ENCODE data around the gene SLC38A4.

DNA sequence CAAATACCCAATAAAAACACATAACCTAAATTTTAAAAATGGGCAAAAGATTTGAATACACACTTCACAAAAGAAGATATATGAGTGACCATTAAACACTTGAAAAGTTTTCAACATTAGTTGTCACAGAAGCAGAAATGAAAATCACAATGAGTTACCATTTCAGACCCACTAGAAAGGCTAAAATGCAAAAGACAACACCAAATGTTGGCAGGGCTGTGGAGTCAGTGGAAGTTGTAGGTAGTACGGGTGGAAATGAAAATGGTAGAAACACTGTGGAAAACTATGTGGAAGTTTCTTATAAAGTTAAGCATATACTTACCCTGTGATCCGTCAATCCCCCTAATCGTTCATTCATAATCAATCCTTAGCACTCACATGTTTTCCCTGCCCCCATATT is 61.8 kb downstream of the SLC38A4 start:
- TF ChIP-seq, protein P1, sequence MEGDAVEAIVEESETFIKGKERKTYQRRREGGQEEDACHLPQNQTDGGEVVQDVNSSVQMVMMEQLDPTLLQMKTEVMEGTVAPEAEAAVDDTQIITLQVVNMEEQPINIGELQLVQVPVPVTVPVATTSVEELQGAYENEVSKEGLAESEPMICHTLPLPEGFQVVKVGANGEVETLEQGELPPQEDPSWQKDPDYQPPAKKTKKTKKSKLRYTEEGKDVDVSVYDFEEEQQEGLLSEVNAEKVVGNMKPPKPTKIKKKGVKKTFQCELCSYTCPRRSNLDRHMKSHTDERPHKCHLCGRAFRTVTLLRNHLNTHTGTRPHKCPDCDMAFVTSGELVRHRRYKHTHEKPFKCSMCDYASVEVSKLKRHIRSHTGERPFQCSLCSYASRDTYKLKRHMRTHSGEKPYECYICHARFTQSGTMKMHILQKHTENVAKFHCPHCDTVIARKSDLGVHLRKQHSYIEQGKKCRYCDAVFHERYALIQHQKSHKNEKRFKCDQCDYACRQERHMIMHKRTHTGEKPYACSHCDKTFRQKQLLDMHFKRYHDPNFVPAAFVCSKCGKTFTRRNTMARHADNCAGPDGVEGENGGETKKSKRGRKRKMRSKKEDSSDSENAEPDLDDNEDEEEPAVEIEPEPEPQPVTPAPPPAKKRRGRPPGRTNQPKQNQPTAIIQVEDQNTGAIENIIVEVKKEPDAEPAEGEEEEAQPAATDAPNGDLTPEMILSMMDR (conservative IDR thresholded peaks at IDR 0.05; ENCODE audit: low read length), result no peak
- TF ChIP-seq EZH2phosphoT487 (IDR thresholded peaks at IDR 0.05; ENCODE audit: borderline replicate concordance), result no peak
